ENCODE measurements around the gene CHST11.

CHST11 gene

GRCh38 chr12:104600036-104600712, 143.4 kb downstream of the CHST11 start:
- H3K9me3 ChIP-seq (ENCODE audit: control insufficient read depth, insufficient read depth, low read depth, low read length): no peaks in the 10 kb centered on the region
- H3K9ac ChIP-seq (ENCODE audit: low read length): no peak overlapping the region
- peaks cover 48% of the 10 kb centered on the region for H3K4me1 ChIP-seq (ENCODE audit: control insufficient read depth, insufficient read depth, low read length)
- no peaks in the 10 kb centered on the region for H3K27me3 ChIP-seq (ENCODE audit: control insufficient read depth, insufficient read depth, low read length)
- H3K27ac ChIP-seq (ENCODE audit: low read depth, low read length): no peak overlapping the region
- no peaks in the 10 kb centered on the region for H3K36me3 ChIP-seq (ENCODE audit: control insufficient read depth, insufficient read depth, low read length)
- no peak overlapping the region for H3K4me3 ChIP-seq (ENCODE audit: low read depth, low read length)

GRCh38 chr12:104600790-104601739, 144.3 kb downstream of the CHST11 start:
- no peaks in the 10 kb centered on the region for H3K9me3 ChIP-seq (ENCODE audit: control insufficient read depth, insufficient read depth, low read depth, low read length)
- H3K4me1 ChIP-seq (ENCODE audit: control insufficient read depth, insufficient read depth, low read length): peaks cover 48% of the 10 kb centered on the region
- no peak overlapping the region for H3K27ac ChIP-seq (ENCODE audit: low read depth, low read length)
- H3K9ac ChIP-seq (ENCODE audit: low read length): no peak overlapping the region
- no peak overlapping the region for H3K4me3 ChIP-seq (ENCODE audit: low read depth, low read length)
- no peaks in the 10 kb centered on the region for H3K36me3 ChIP-seq (ENCODE audit: control insufficient read depth, insufficient read depth, low read length)
- H3K27me3 ChIP-seq (ENCODE audit: control insufficient read depth, insufficient read depth, low read length): no peaks in the 10 kb centered on the region

- no peak overlapping the region for H3K27ac ChIP-seq (ENCODE audit: low read depth, low read length)
- H3K9me3 ChIP-seq (ENCODE audit: control insufficient read depth, insufficient read depth, low read depth, low read length): no peaks in the 10 kb centered on the region
- no peaks in the 10 kb centered on the region for H3K27me3 ChIP-seq (ENCODE audit: control insufficient read depth, insufficient read depth, low read length)
- H3K4me3 ChIP-seq (ENCODE audit: low read depth, low read length): no peak overlapping the region
- no peaks in the 10 kb centered on the region for H3K36me3 ChIP-seq (ENCODE audit: control insufficient read depth, insufficient read depth, low read length)
- no peak overlapping the region for H3K9ac ChIP-seq (ENCODE audit: low read length)
- H3K4me1 ChIP-seq (ENCODE audit: control insufficient read depth, insufficient read depth, low read length): peaks cover 45% of the 10 kb centered on the region
Measured at GRCh38 chr12:104602406-104602805, 145.7 kb downstream of the CHST11 start.

- Histone ChIP-seq H3K27ac (ENCODE audit: low read depth, low read length) (no peak overlapping the region), H3K36me3 (ENCODE audit: control insufficient read depth, insufficient read depth, low read length) (no peaks in the 10 kb centered on the region), H3K4me1 (ENCODE audit: control insufficient read depth, insufficient read depth, low read length) (peaks cover 40% of the 10 kb centered on the region), H3K9me3 (ENCODE audit: control insufficient read depth, insufficient read depth, low read depth, low read length) (no peaks in the 10 kb centered on the region), H3K4me3 (ENCODE audit: low read depth, low read length) (no peak overlapping the region), H3K27me3 (ENCODE audit: control insufficient read depth, insufficient read depth, low read length) (no peaks in the 10 kb centered on the region), H3K9ac (ENCODE audit: low read length) (no peak overlapping the region)
Measured at GRCh38 chr12:104602896-104603295, 146.1 kb downstream of the CHST11 start.

GRCh38 chr12:104603545-104603973, 146.8 kb downstream of the CHST11 start:
- Histone ChIP-seq H3K9me3 (ENCODE audit: control insufficient read depth, insufficient read depth, low read depth, low read length) (peaks cover 4% of the 10 kb centered on the region; the same call in 1 of the 2 replicates), H3K27ac (ENCODE audit: low read depth, low read length) (no peak overlapping the region), H3K36me3 (ENCODE audit: control insufficient read depth, insufficient read depth, low read length) (no peaks in the 10 kb centered on the region), H3K9ac (ENCODE audit: low read length) (peak overlapping the region; percentile 39), H3K27me3 (ENCODE audit: control insufficient read depth, insufficient read depth, low read length) (no peaks in the 10 kb centered on the region), H3K4me1 (ENCODE audit: control insufficient read depth, insufficient read depth, low read length) (peaks cover 36% of the 10 kb centered on the region), H3K4me3 (ENCODE audit: low read depth, low read length) (no peak overlapping the region)

- Histone ChIP-seq H3K27ac (ENCODE audit: low read depth, low read length) (peak overlapping the region; percentile 30; the same call in 1 of the 2 replicates), H3K9ac (ENCODE audit: low read length) (peak overlapping the region; percentile 39), H3K36me3 (ENCODE audit: control insufficient read depth, insufficient read depth, low read length) (no peaks in the 10 kb centered on the region), H3K27me3 (ENCODE audit: control insufficient read depth, insufficient read depth, low read length) (no peaks in the 10 kb centered on the region), H3K4me1 (ENCODE audit: control insufficient read depth, insufficient read depth, low read length) (peaks cover 29% of the 10 kb centered on the region), H3K9me3 (ENCODE audit: control insufficient read depth, insufficient read depth, low read depth, low read length) (peaks cover 4% of the 10 kb centered on the region; the same call in 1 of the 2 replicates), H3K4me3 (ENCODE audit: low read depth, low read length) (peak overlapping the region; percentile 1; the same call in 1 of the 2 replicates)
Measured at GRCh38 chr12:104604070-104604994, 147.6 kb downstream of the CHST11 start.

GRCh38 chr12:104604995-104605675, 148.4 kb downstream of the CHST11 start:
- Histone ChIP-seq H3K4me1 (ENCODE audit: control insufficient read depth, insufficient read depth, low read length) (peaks cover 29% of the 10 kb centered on the region), H3K27me3 (ENCODE audit: control insufficient read depth, insufficient read depth, low read length) (no peaks in the 10 kb centered on the region), H3K36me3 (ENCODE audit: control insufficient read depth, insufficient read depth, low read length) (no peaks in the 10 kb centered on the region), H3K9ac (ENCODE audit: low read length) (peak overlapping the region; percentile 62), H3K27ac (ENCODE audit: low read depth, low read length) (peak overlapping the region; percentile 79; the same call in 1 of the 2 replicates), H3K9me3 (ENCODE audit: control insufficient read depth, insufficient read depth, low read depth, low read length) (peaks cover 4% of the 10 kb centered on the region; the same call in 1 of the 2 replicates), H3K4me3 (ENCODE audit: low read depth, low read length) (peak overlapping the region; percentile 37; the same call in 1 of the 2 replicates)

GRCh38 chr12:104605685-104606084, 148.9 kb downstream of the CHST11 start:
- peak overlapping the region; percentile 79; the same call in 1 of the 2 replicates for H3K27ac ChIP-seq (ENCODE audit: low read depth, low read length)

GRCh38 chr12:104608998-104609397, 152.2 kb downstream of the CHST11 start:
- no peak overlapping the region for H3K4me3 ChIP-seq (ENCODE audit: low read depth, low read length)
- no peak overlapping the region for H3K27ac ChIP-seq (ENCODE audit: low read depth, low read length)
- no peak overlapping the region for H3K9ac ChIP-seq (ENCODE audit: low read length)
- H3K36me3 ChIP-seq (ENCODE audit: control insufficient read depth, insufficient read depth, low read length): no peaks in the 10 kb centered on the region
- H3K4me1 ChIP-seq (ENCODE audit: control insufficient read depth, insufficient read depth, low read length): peaks cover 16% of the 10 kb centered on the region
- peaks cover 4% of the 10 kb centered on the region; the same call in 1 of the 2 replicates for H3K9me3 ChIP-seq (ENCODE audit: control insufficient read depth, insufficient read depth, low read depth, low read length)
- H3K27me3 ChIP-seq (ENCODE audit: control insufficient read depth, insufficient read depth, low read length): no peaks in the 10 kb centered on the region

More at GRCh38 chr12:104605685-104606084, 148.9 kb downstream of the CHST11 start:
- peak overlapping the region; percentile 37; the same call in 1 of the 2 replicates for H3K4me3 ChIP-seq (ENCODE audit: low read depth, low read length)
- H3K27me3 ChIP-seq (ENCODE audit: control insufficient read depth, insufficient read depth, low read length): no peaks in the 10 kb centered on the region
- H3K9me3 ChIP-seq (ENCODE audit: control insufficient read depth, insufficient read depth, low read depth, low read length): peaks cover 4% of the 10 kb centered on the region; the same call in 1 of the 2 replicates
- no peaks in the 10 kb centered on the region for H3K36me3 ChIP-seq (ENCODE audit: control insufficient read depth, insufficient read depth, low read length)
- peaks cover 29% of the 10 kb centered on the region for H3K4me1 ChIP-seq (ENCODE audit: control insufficient read depth, insufficient read depth, low read length)
- peak overlapping the region; percentile 62 for H3K9ac ChIP-seq (ENCODE audit: low read length)

GRCh38 chr12:104609445-104609844, 152.7 kb downstream of the CHST11 start:
- Histone ChIP-seq H3K36me3 (ENCODE audit: control insufficient read depth, insufficient read depth, low read length) (no peaks in the 10 kb centered on the region), H3K27ac (ENCODE audit: low read depth, low read length) (no peak overlapping the region), H3K4me3 (ENCODE audit: low read depth, low read length) (no peak overlapping the region), H3K9ac (ENCODE audit: low read length) (no peak overlapping the region), H3K9me3 (ENCODE audit: control insufficient read depth, insufficient read depth, low read depth, low read length) (peaks cover 4% of the 10 kb centered on the region; the same call in 1 of the 2 replicates), H3K27me3 (ENCODE audit: control insufficient read depth, insufficient read depth, low read length) (no peaks in the 10 kb centered on the region), H3K4me1 (ENCODE audit: control insufficient read depth, insufficient read depth, low read length) (peaks cover 12% of the 10 kb centered on the region)

All from HUES6 (cell line).